HepG2 (cell line): ENCODE data around the gene TK1. TPM values are rescaled to one million over a fixed set of nuclear protein-coding genes. Genes with fewer than 3 reads are reported as not detected.
A peak's percentile ranks its signal among the peaks of the same experiment; 100 is the strongest.

Source experiments
- ELF4 ChIP-seq: sonication (generic); formaldehyde crosslinking; IDR thresholded peaks from 2 replicates; pipeline ENCODE4 v1.5.0; 2020; ENCODE audit warnings: missing genetic modification reagents, mild to moderate bottlenecking, moderate library complexity, borderline replicate concordance
- ETV5 ChIP-seq: IDR thresholded peaks from 2 replicates; pipeline ENCODE4 v1.6.1; 2018; ENCODE audit warnings: missing biosample characterization, missing genetic modification reagents, inconsistent platforms, borderline replicate concordance
- GABPA ChIP-seq, 2 experiments: IDR thresholded peaks; 2 replicates each; pipeline ENCODE4 v1.6.1; 2011 to 2016; ENCODE audit warnings: low read depth in 2 of 2, low read length in 1 of 2, missing biosample characterization in 1 of 2, missing genetic modification characterization in 1 of 2
- HDAC1 ChIP-seq: sonication (generic); formaldehyde crosslinking; IDR thresholded peaks from 2 replicates; pipeline ENCODE4 v1.5.1; 2020; ENCODE audit warnings: mild to moderate bottlenecking, missing genetic modification reagents
- HDAC2 ChIP-seq: sonication (generic); formaldehyde crosslinking; IDR thresholded peaks from 2 replicates; pipeline ENCODE4 v1.4.0; 2020; ENCODE audit warnings: missing genetic modification reagents
- HIVEP1 ChIP-seq: sonication (generic); formaldehyde crosslinking; IDR thresholded peaks from 2 replicates; pipeline ENCODE4 v1.4.0; 2020; ENCODE audit warnings: mild to moderate bottlenecking, missing genetic modification reagents
- MAFG ChIP-seq: sonication (generic); formaldehyde crosslinking; IDR thresholded peaks from 2 replicates; pipeline ENCODE4 v1.5.1; 2020; ENCODE audit warnings: mild to moderate bottlenecking, missing genetic modification reagents
- MTA1 ChIP-seq: sonication (generic); formaldehyde crosslinking; IDR thresholded peaks from 2 replicates; pipeline ENCODE4 v1.4.0; 2020; ENCODE audit warnings: missing genetic modification reagents, mild to moderate bottlenecking, borderline replicate concordance
- NR2C2 ChIP-seq: sonication (generic); formaldehyde crosslinking; IDR thresholded peaks from 2 replicates; pipeline ENCODE4 v1.4.0; 2020; ENCODE audit warnings: missing genetic modification reagents, mild to moderate bottlenecking, moderate library complexity, borderline replicate concordance
- SPEN ChIP-seq: sonication (generic); formaldehyde crosslinking; IDR thresholded peaks from 2 replicates; pipeline ENCODE4 v1.5.1; 2020; ENCODE audit warnings: low read depth, mild to moderate bottlenecking, missing genetic modification reagents
- ZNF296 ChIP-seq: sonication (generic); formaldehyde crosslinking; conservative IDR thresholded peaks from 2 replicates; pipeline ENCODE4 v1.5.0; 2020; ENCODE audit warnings: mild to moderate bottlenecking, missing genetic modification reagents
- polyA plus RNA-seq, 8 experiments: library from polyadenylated mRNA; depleted of rRNA in 3 of 8; stranded (reverse) in 7 of 8; unstranded in 1 of 8; fragments of >200 nt; fragmentation: Illumina TruSeq in 4 of 8; extraction: Trizol in 4 of 8; gene quantifications; 2 replicates each; pipeline versions ENCODE4 v1.2.1 to v1.2.3, GENCODE V29; 2011 to 2016; ENCODE audit warnings: low read depth in 4 of 8, missing spikeins in 1 of 8, mixed read lengths in 1 of 8; ENCODE audit not compliant: insufficient read depth in 1 of 8
- total RNA-seq, 5 experiments: library from RNA; depleted of rRNA; stranded (reverse); fragments of >200 nt; fragmentation: Illumina TruSeq; extraction: Trizol; gene quantifications; 2 replicates each; pipeline ENCODE4 v1.2.3, GENCODE V29; 2016; ENCODE audit warnings: low read depth in 1 of 5
- TF ChIP-seq, protein P1 (sequence below): IDR thresholded peaks from 2 replicates; pipeline ENCODE4 v1.6.1; 2016; ENCODE audit warnings: low read depth, borderline replicate concordance
- TF ChIP-seq, protein P2 (sequence below): IDR thresholded peaks from 2 replicates; pipeline ENCODE4 v1.6.1; 2016; ENCODE audit warnings: mild to moderate bottlenecking
- TF ChIP-seq, protein P3 (sequence below): sonication (generic); formaldehyde crosslinking; IDR thresholded peaks from 2 replicates; pipeline ENCODE4 v1.4.0; 2020; ENCODE audit warnings: mild to moderate bottlenecking, missing genetic modification reagents
- TF ChIP-seq, protein P4 (sequence below): sonication (generic); formaldehyde crosslinking; IDR thresholded peaks from 2 replicates; pipeline ENCODE4 v1.4.0; 2020; ENCODE audit warnings: missing genetic modification reagents
- TF ChIP-seq, protein P5 (sequence below): IDR thresholded peaks from 2 replicates; pipeline ENCODE4 v1.6.1; 2016; ENCODE audit warnings: low read depth
- TF ChIP-seq, protein P6 (sequence below): sonication (generic); formaldehyde crosslinking; IDR thresholded peaks from 2 replicates; pipeline ENCODE4 v1.4.0; 2020; ENCODE audit warnings: mild to moderate bottlenecking, missing genetic modification reagents
- TF ChIP-seq, protein P7 (sequence below): sonication (generic); formaldehyde crosslinking; IDR thresholded peaks from 2 replicates; pipeline ENCODE4 v1.4.0; 2020; ENCODE audit warnings: missing genetic modification reagents

TK1 gene
- total and polyA plus RNA-seq, 2 of the 13 experiments (the other 11 are each of a cell fraction or from before 2014, with no cell fraction given) = 45.0 to 96.0 TPM

DNA sequence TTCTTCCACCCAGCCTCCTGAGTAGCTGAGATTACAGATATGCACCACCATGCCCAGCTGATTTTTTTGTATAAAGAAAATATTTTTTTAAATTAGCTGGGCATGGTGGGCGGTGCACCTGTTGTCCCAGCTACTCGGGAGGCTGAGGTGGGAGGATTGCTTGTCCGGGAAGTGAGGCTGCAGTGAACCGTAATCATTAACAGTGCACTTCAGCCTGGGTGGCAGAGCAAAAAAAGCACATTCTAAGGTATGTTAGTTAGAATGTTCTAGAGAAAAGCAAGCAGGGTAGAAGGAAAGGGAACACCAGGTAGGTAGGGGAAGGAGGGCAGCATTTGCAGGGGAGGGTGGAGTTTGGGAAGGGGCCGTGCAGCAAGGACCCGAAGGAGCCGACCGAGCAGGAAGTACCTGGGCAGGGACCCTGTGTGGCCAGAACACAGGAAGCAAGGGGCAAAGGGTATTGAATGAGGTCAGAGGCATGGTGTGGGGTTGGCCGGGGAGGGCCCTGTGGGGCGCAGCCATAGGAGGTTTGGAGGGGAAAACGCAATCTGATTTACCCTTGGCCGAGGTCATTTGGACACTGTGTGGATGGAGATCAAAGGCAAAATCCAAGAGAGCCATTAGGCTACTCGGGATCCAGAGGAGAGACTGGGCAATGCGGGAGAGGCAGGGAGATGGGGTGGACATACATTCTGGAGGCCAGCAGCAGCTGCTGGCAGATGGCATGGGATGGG, 38.4 kb downstream of the TK1 start (continued):
- TF ChIP-seq, protein P1, sequence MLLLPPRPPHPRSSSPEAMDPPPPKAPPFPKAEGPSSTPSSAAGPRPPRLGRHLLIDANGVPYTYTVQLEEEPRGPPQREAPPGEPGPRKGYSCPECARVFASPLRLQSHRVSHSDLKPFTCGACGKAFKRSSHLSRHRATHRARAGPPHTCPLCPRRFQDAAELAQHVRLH (CRISPR knock-in tag) = peak; percentile 27; the same call in 1 of the 2 replicates
- TF ChIP-seq HIVEP1 (CRISPR knock-in tag) (no peak), MAFG (CRISPR knock-in tag) (no peak), SPEN (CRISPR knock-in tag) (0 out of 2 replicates have a peak, but pooled peaks have one; percentile 29), HDAC2 (CRISPR knock-in tag) (peak; percentile 39; the same call in 1 of the 2 replicates), GABPA (IDR thresholded peaks at IDR 0.05; ENCODE audit: low read depth, low read length) (peak; percentile 61; the same call in 1 of the 2 replicates), GABPA (CRISPR knock-in tag; IDR thresholded peaks at IDR 0.05; ENCODE audit: low read depth) (peak; percentile 79), ELF4 (CRISPR knock-in tag) (0 out of 2 replicates have a peak, but pooled peaks have one; percentile 21), MTA1 (CRISPR knock-in tag) (0 out of 2 replicates have a peak, but pooled peaks have one; percentile 62), NR2C2 (CRISPR knock-in tag) (peak; percentile 90), ZNF296 (CRISPR knock-in tag) (0 out of 2 replicates have a peak, but pooled peaks have one; percentile 38), HDAC1 (CRISPR knock-in tag) (peak; percentile 57), ETV5 (CRISPR knock-in tag) (peak; percentile 69; the same call in 1 of the 2 replicates)
- TF ChIP-seq, protein P2, sequence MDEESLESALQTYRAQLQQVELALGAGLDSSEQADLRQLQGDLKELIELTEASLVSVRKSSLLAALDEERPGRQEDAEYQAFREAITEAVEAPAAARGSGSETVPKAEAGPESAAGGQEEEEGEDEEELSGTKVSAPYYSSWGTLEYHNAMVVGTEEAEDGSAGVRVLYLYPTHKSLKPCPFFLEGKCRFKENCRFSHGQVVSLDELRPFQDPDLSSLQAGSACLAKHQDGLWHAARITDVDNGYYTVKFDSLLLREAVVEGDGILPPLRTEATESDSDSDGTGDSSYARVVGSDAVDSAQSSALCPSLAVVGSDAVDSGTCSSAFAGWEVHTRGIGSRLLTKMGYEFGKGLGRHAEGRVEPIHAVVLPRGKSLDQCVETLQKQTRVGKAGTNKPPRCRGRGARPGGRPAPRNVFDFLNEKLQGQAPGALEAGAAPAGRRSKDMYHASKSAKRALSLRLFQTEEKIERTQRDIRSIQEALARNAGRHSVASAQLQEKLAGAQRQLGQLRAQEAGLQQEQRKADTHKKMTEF (CRISPR knock-in tag) = peak; percentile 39; the same call in 1 of the 2 replicates
- TF ChIP-seq, protein P3, sequence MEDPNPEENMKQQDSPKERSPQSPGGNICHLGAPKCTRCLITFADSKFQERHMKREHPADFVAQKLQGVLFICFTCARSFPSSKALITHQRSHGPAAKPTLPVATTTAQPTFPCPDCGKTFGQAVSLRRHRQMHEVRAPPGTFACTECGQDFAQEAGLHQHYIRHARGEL (CRISPR knock-in tag) = no peak
- TF ChIP-seq, protein P4, sequence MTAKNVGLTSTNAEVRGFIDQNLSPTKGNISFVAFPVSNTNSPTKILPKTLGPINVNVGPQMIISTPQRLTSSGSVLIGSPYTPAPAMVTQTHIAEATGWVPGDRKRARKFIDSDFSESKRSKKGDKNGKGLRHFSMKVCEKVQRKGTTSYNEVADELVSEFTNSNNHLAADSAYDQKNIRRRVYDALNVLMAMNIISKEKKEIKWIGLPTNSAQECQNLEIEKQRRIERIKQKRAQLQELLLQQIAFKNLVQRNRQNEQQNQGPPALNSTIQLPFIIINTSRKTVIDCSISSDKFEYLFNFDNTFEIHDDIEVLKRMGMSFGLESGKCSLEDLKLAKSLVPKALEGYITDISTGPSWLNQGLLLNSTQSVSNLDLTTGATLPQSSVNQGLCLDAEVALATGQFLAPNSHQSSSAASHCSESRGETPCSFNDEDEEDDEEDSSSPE (CRISPR knock-in tag) = no peak
- TF ChIP-seq, protein P5, sequence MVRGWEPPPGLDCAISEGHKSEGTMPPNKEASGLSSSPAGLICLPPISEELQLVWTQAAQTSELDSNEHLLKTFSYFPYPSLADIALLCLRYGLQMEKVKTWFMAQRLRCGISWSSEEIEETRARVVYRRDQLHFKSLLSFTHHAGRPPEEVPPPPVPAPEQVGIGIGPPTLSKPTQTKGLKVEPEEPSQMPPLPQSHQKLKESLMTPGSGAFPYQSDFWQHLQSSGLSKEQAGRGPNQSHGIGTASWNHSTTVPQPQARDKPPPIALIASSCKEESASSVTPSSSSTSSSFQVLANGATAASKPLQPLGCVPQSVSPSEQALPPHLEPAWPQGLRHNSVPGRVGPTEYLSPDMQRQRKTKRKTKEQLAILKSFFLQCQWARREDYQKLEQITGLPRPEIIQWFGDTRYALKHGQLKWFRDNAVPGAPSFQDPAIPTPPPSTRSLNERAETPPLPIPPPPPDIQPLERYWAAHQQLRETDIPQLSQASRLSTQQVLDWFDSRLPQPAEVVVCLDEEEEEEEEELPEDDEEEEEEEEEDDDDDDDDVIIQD (CRISPR knock-in tag) = peak; percentile 20; the same call in 1 of the 2 replicates
- TF ChIP-seq, protein P6, sequence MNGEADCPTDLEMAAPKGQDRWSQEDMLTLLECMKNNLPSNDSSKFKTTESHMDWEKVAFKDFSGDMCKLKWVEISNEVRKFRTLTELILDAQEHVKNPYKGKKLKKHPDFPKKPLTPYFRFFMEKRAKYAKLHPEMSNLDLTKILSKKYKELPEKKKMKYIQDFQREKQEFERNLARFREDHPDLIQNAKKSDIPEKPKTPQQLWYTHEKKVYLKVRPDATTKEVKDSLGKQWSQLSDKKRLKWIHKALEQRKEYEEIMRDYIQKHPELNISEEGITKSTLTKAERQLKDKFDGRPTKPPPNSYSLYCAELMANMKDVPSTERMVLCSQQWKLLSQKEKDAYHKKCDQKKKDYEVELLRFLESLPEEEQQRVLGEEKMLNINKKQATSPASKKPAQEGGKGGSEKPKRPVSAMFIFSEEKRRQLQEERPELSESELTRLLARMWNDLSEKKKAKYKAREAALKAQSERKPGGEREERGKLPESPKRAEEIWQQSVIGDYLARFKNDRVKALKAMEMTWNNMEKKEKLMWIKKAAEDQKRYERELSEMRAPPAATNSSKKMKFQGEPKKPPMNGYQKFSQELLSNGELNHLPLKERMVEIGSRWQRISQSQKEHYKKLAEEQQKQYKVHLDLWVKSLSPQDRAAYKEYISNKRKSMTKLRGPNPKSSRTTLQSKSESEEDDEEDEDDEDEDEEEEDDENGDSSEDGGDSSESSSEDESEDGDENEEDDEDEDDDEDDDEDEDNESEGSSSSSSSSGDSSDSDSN (CRISPR knock-in tag) = peak; percentile 50; the same call in 1 of the 2 replicates
- TF ChIP-seq, protein P7, sequence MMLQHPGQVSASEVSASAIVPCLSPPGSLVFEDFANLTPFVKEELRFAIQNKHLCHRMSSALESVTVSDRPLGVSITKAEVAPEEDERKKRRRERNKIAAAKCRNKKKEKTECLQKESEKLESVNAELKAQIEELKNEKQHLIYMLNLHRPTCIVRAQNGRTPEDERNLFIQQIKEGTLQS (CRISPR knock-in tag) = no peak
